AG04449 (cell line): ENCODE data around the gene NUP210.

Experiments
- CTCF ChIA-PET: fragments of 350-600 bp; formaldehyde crosslinking; extraction: SDS; loops from one replicate; lab custom pipeline; 2021; ENCODE audit warnings: antibody characterized with exemption; lab: Yijun Ruan, JAX
- POLR2A ChIA-PET: fragments of 400-600, 350-600 bp; formaldehyde crosslinking; extraction: SDS; loops from one replicate; lab custom pipeline; 2020; ENCODE audit warnings: antibody characterized with exemption, inconsistent platforms; lab: Yijun Ruan, JAX
- DNase-seq: peaks from one replicate; pipeline ENCODE4 v3.0.0-alpha.2; 2010; ENCODE audit warnings: low read depth, low spot score
- H3K4me3 ChIP-seq: 2 replicates; pipeline ENCODE4 v1.5.1; 2011; ENCODE audit warnings: low read depth, mild to moderate bottlenecking, control low read depth, low read length
- CTCF ChIP-seq: IDR thresholded peaks from one replicate; pipeline ENCODE4 v1.5.1; 2011; ENCODE audit warnings: mild to moderate bottlenecking, moderate library complexity, low read length, control low read depth, inconsistent platforms; ENCODE audit not compliant: insufficient read depth; ENCODE audit errors: missing control alignments

The NUP210 gene

DNA sequence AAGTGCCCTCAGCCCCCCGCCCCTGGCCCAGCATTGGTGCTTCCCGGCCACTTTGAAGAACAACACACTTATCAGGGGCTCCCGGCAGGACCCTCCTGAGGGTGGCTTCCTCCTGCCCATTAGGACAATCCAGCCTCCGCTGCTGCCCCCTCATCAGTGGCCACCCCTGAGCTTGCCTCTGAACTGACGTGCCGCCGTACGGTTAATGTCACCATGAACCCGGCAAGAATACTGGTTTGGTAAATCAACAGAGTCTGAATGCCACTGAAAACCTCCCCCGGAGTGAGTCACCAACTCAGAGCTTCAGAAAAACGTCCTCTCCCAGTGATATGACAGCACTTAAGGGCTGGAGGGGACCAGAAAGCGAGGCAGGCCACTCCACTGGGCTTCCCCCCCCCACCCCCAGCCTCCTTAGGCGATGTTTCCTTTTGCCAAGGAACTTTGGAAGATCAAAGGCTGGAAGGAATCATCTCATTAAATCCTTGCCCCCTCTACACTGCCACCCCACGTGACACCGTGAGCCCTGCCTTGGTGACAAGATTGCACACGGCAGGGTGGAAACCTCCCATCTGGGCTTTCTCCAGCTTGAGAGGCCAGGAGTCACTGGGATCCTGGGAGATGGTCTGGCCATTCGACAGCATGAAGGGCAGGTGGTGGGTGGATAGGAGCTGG lies 142.1 kb downstream of the NUP210 start:
- no peak for TF ChIP-seq CTCF
- no peak for DNase-seq
- ChIA-PET CTCF (interaction anchor here (0.9 to 1.3 kb wide), 2 partner anchors 174 to 373 kb away, joined by 3 read pairs; no protein-coding TSS in a partner anchor), POLR2A (no interaction called here)
- H3K4me3 ChIP-seq, result no peak overlapping the region

DNA sequence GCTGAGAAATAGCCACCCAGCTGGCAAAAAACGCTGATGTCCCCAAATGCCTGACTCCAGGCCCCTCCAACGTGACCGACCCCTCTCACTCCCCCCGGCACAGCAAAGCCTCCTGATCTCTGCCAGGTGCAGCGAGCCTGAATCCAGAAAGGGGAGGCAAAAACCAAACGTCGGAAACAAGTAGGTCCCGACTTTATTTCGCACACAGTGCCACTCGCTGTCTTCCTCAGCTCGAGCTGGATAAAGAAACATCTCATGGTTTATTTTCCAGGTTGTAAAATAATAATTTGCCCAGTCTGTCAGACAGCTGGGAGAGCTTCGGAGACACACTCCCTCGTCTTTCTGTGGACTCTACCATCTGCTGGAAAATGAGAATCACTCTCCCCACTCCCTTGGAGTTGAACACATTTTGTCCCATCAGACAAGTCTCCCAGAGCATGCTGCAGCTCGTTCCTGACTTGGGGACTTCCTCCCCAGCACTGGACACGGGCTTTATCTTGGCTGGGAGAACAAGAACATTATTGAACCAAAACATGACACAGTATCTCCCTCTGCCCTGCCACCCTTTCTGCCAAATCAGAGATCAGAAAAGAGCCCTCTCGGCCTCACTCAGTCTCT lies 142.8 kb downstream of the NUP210 start:
- CTCF ChIA-PET, result no interaction called here
- POLR2A ChIA-PET, result no interaction called here

DNA sequence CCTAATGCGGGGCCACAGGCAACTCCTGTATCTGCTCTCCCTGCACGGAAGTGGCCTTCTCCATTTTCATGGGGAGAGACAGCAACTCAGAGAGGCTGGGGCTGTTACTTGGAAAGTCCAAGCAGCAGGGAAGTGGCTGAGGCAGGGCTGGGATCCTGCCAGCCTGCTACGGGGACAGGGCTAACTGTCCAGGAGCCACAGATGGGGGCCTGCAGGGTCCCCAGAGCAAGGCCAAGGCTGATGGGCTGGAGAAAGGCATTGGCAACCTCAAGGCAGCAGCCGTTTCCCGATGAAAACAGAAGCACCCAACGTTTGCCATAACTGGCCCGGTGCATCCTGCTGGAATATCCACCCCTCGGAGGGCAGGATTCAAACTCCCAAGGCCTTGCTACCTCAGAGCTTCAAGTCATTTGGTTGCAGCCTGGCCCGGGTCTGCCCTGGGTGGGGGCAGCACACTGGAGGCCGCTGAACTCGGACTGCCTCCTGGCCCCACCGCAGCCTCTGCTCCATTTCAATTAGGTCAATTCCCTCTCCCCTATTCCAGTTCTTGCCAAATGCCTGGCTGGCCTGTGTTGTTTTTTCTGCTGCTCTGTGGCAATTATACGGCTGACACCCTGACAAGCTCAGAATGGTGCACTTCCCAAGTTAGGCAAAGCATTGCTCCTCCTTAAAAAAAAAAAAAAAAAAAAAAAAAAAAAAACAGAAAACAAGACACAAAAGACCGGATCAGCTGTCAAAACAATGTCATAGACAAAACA lies 143.5 kb downstream of the NUP210 start:
- TF ChIP-seq CTCF, result no peak
- H3K4me3 ChIP-seq, result no peak overlapping the region
- DNase-seq, result no peak
- ChIA-PET POLR2A (no interaction called here), CTCF (no interaction called here)

More for the DNA sequence above, 142.8 kb downstream of the NUP210 start:
- no peak for TF ChIP-seq CTCF
- no peak overlapping the region for H3K4me3 ChIP-seq
- DNase-seq, result no peak

DNA sequence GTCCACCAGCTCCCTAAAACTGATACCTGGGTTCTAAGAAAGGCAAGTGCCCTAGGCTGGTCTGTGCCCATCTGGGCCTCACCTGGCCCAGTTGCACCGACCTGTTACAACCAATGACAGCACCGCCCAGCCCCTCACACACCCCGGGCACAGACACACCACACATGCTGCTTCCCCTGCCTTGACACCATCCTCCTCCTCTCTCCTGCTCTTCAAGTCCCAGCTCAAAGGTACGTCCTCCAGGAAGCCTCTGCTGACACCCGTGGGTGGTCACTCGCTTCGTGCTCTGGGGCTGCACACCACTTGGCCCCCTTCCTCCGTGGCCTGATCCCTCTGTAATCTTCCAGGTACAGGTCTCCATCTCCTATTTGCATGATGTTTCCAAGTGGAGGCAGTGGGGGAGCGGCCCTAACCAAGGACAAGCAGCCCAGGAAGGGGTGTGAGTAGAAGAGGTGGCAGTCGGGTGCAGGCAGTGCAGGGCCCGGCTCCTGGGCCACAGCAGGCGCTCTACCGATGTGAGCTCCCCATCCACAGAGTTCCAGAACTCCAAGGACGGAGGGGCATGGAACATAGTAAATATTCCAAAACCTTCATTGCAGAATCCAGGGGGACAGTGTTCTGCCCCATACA lies 144.6 kb downstream of the NUP210 start:
- DNase-seq, result no peak
- no peak overlapping the region for H3K4me3 ChIP-seq
- ChIA-PET POLR2A (no interaction called here), CTCF (no interaction called here)
- no peak for TF ChIP-seq CTCF

DNA sequence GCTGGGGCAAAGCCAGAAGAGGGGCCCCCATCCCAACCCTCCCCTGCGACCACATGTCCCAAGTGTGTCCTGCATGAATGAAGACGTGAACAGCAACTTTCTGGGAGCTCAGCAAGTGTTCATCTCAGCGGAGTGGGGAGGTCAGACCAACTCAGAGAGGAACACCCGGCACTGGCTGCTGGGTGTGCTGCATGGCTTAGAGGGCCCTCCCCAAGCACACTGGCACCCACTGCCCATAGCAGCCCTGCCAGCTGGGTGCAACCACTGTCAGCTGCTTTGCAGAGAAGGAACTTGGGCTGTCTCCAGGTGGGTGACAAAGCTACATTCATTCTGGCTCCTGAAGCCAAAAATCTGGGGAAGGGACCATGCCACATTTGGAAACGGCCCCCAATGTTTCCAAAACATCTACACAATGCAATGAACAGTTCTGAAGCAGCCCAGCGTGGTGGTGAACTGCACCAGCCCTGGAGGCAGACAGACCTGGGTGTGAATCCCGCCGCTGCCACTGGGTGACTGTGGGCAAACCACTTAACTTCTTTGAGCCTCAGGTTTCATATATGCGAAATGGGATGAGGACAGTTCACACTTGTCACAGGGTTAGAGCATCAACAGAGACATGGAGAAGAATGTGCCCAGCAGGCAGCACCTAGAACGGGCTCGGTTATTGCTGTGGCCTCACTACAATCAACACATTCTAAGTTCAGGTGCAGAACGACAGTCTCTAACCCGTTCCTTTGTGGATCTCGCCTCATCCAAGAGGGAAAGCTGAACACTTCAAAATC lies 145.4 kb downstream of the NUP210 start:
- no peak for TF ChIP-seq CTCF
- H3K4me3 ChIP-seq, result no peak overlapping the region
- ChIA-PET CTCF (no interaction called here), POLR2A (no interaction called here)
- no peak for DNase-seq
